ENCODE measurements around the gene MFAP3.

DNA sequence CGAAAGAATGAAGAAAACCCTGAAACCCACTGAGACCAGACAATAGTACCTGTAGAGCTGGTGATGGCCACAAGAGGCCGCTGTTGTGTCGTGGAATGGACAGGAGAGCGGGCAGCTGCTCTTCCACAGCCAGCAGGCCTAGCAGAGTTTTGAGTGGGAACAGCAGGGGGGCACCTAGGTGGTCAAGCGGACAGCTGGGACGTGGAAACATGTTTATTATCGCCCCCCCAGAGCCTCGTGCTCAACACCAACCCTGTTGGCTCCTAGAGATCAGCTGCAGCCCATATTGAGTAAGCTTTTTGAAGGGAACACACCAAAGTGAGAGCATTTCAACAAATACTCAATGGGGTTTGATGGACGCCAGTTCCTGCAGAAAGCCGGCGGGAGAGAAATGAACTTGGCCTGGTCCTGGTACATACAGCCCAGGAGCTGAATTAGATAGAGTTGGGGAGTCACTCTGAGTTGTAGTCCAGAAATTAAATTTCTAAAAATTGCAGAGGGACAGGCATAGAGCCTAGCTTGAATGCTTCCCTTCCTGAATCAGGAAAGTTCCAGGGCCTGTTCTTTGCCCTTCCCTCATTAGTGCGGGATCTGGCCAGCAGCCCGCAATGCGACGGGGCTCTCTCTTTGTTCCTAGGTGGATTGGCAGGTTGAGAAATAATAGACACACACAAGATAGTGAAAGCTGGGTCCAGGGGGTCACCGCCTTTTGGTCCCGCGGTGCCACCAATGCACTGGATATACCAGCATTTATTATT is 33.8 kb downstream of the MFAP3 start:
- TF ChIP-seq CTCF (optimal IDR thresholded peaks at IDR 0.05 in 1 of 3, IDR thresholded peaks at IDR 0.05 in 1 of 3, conservative IDR thresholded peaks at IDR 0.05 in 1 of 3; ENCODE audit: extremely low read depth in 1 of 3, insufficient read depth in 2 of 3, low read length in 3 of 3) = peak; percentile 83 to 97 (median 94)
- TF ChIP-seq EZH2 (IDR thresholded peaks at IDR 0.05; ENCODE audit: low read length) = no peak
